ENCODE data around the gene SKIDA1. TPM values are rescaled to one million over a fixed set of nuclear protein-coding genes. Genes with fewer than 3 reads are reported as not detected.
A peak's percentile ranks its signal among the peaks of the same experiment; 100 is the strongest.

The SKIDA1 gene
- total RNA-seq, 1 donor from 2014 or later = under 0.01 TPM

GRCh38 chr10:21530641-21531040 lies 5.2 kb upstream of the SKIDA1 start:
- Histone ChIP-seq H3K27me3 (ENCODE audit: control insufficient read depth, insufficient read depth, low read length) (no peaks in the 10 kb centered on the region), H3K36me3 (ENCODE audit: control insufficient read depth, insufficient read depth, low read length) (no peaks in the 10 kb centered on the region), H3K4me3 (ENCODE audit: low read depth, low read length) (no peak overlapping the region)
- FAIRE-seq (no peak), DNase-seq (ENCODE audit: low read depth) (no peak)
- TF ChIP-seq CTCF (IDR thresholded peaks at IDR 0.05; ENCODE audit: insufficient read depth, low read length, severe bottlenecking) = no peak

- no peaks in the 10 kb centered on the region for H3K27me3 ChIP-seq (ENCODE audit: control insufficient read depth, insufficient read depth, low read length)
- no peak for FAIRE-seq
These were observed 4.7 kb upstream of the SKIDA1 start for GRCh38 chr10:21530168-21530567.

GRCh38 chr10:21529032-21529910 lies 3.8 kb upstream of the SKIDA1 start:
- TF ChIP-seq CTCF (IDR thresholded peaks at IDR 0.05; ENCODE audit: insufficient read depth, low read length, severe bottlenecking) = no peak
- no peak for DNase-seq (ENCODE audit: low read depth)
- Histone ChIP-seq H3K4me3 (ENCODE audit: low read depth, low read length) (no peak overlapping the region), H3K36me3 (ENCODE audit: control insufficient read depth, insufficient read depth, low read length) (no peaks in the 10 kb centered on the region), H3K27me3 (ENCODE audit: control insufficient read depth, insufficient read depth, low read length) (no peaks in the 10 kb centered on the region)
- no peak for FAIRE-seq

More at GRCh38 chr10:21530168-21530567, 4.7 kb upstream of the SKIDA1 start:
- no peaks in the 10 kb centered on the region for H3K36me3 ChIP-seq (ENCODE audit: control insufficient read depth, insufficient read depth, low read length)
- DNase-seq (ENCODE audit: low read depth) = no peak
- no peak for TF ChIP-seq CTCF (IDR thresholded peaks at IDR 0.05; ENCODE audit: insufficient read depth, low read length, severe bottlenecking)
- H3K4me3 ChIP-seq (ENCODE audit: low read depth, low read length) = no peak overlapping the region

- no peak for DNase-seq (ENCODE audit: low read depth)
- no peaks in the 10 kb centered on the region for H3K27me3 ChIP-seq (ENCODE audit: control insufficient read depth, insufficient read depth, low read length)
- H3K36me3 ChIP-seq (ENCODE audit: control insufficient read depth, insufficient read depth, low read length) = no peaks in the 10 kb centered on the region
- H3K4me3 ChIP-seq (ENCODE audit: low read depth, low read length) = no peak overlapping the region
- no peak for TF ChIP-seq CTCF (IDR thresholded peaks at IDR 0.05; ENCODE audit: insufficient read depth, low read length, severe bottlenecking)
- FAIRE-seq = no peak
These were observed 3.0 kb upstream of the SKIDA1 start for GRCh38 chr10:21528236-21529031.

- FAIRE-seq = no peak
- Histone ChIP-seq H3K4me3 (ENCODE audit: low read depth, low read length) (peak overlapping the region; percentile 68), H3K36me3 (ENCODE audit: control insufficient read depth, insufficient read depth, low read length) (no peaks in the 10 kb centered on the region), H3K27me3 (ENCODE audit: control insufficient read depth, insufficient read depth, low read length) (no peaks in the 10 kb centered on the region)
- peak; percentile 51 for DNase-seq (ENCODE audit: low read depth)
- no peak for TF ChIP-seq CTCF (IDR thresholded peaks at IDR 0.05; ENCODE audit: insufficient read depth, low read length, severe bottlenecking)
These were observed 2.2 kb upstream of the SKIDA1 start for GRCh38 chr10:21527598-21528235.

All from bronchial epithelial cell (primary cell).